HG03139 (cell line): Measurements from ENCODE around the gene RAB17.
"Not testable (repeated sequence)": the region's sequence is repeated elsewhere in the genome, so short reads cannot be mapped to it uniquely, and the experiment has no call there.

Source experiments
- ATAC-seq: cut with Tn5 transposase; IDR thresholded peaks from one replicate; pipeline ENCODE4 v1.9.1; 2021; ENCODE audit not compliant: unreplicated experiment

RAB17 gene

GRCh38 chr2:237600205-237600846, 9.8 kb upstream of the RAB17 start:
- ATAC-seq: no peak

- ATAC-seq: no peak
Measured at GRCh38 chr2:237599465-237600110, 9.1 kb upstream of the RAB17 start.

GRCh38 chr2:237598468-237599208, 8.1 kb upstream of the RAB17 start:
- no peak for ATAC-seq

- no peak for ATAC-seq
Measured at GRCh38 chr2:237597196-237598145, 6.9 kb upstream of the RAB17 start.

- ATAC-seq: no peak
Measured at GRCh38 chr2:237596520-237597195, 6.1 kb upstream of the RAB17 start.

- ATAC-seq: not testable (repeated sequence)
Measured at GRCh38 chr2:237595829-237596519, 5.4 kb upstream of the RAB17 start.

GRCh38 chr2:237594514-237594871, 4.0 kb upstream of the RAB17 start:
- ATAC-seq: no peak

GRCh38 chr2:237593596-237594320, 3.2 kb upstream of the RAB17 start:
- ATAC-seq: no peak

- ATAC-seq: no peak
Measured at GRCh38 chr2:237593036-237593435, 2.5 kb upstream of the RAB17 start.

GRCh38 chr2:237592425-237592980, 2.0 kb upstream of the RAB17 start:
- no peak for ATAC-seq

- ATAC-seq: no peak
Measured at GRCh38 chr2:237591141-237591881, 777 bp upstream of the RAB17 start.

GRCh38 chr2:237588044-237588696, 2.4 kb downstream of the RAB17 start:
- ATAC-seq: no peak

GRCh38 chr2:237585590-237586221, 4.8 kb downstream of the RAB17 start:
- ATAC-seq: no peak

GRCh38 chr2:237583385-237584295, 6.9 kb downstream of the RAB17 start:
- ATAC-seq: no peak

GRCh38 chr2:237581751-237582746, 8.5 kb downstream of the RAB17 start:
- ATAC-seq: no peak
